ENCODE measurements around the gene DARS2.
"Not testable (repeated sequence)": the region's sequence is repeated elsewhere in the genome, so short reads cannot be mapped to it uniquely, and the experiment has no call there.

DARS2 gene

DNA sequence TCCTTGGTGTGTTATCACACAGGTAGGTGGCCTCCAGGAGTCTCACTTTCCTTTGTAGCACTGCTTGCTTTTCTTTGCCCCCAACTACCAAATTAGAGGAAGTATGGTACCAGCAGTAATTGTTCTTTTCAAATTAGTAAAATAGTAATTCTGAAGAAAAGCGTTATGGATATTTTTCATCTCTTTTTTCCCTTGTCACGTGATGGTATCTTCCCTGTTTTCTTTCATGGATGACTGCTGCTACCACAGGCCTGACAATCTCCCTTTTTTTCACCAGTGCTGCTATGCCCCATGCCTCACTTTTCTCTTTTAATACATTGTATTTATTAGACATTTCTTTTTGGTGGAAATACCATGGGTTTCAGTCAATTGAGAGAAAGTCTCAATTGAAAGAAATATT, 47.0 kb downstream of the DARS2 start:
- Histone ChIP-seq H2BK12ac (ENCODE audit: low read length in 2 of 2) (no peak overlapping the region), H3K27me3 (ENCODE audit: control insufficient read depth in 1 of 2, insufficient read depth in 1 of 2, low read length in 2 of 2) (no peaks in the 10 kb centered on the region), H2AK5ac (ENCODE audit: low read length, severe bottlenecking) (no peak overlapping the region), H2AFZ (ENCODE audit: low read depth, low read length) (no peak overlapping the region), H4K91ac (ENCODE audit: low read length) (no peak overlapping the region), H3K79me1 (replicated peaks; ENCODE audit: low read length, poor library complexity, severe bottlenecking) (peaks cover 25% of the 10 kb centered on the region), H3K14ac (ENCODE audit: low read length in 2 of 2) (no peak overlapping the region), H3K4me3 (ENCODE audit: insufficient read depth in 1 of 2, low read depth in 1 of 2, low read length in 2 of 2) (no peak overlapping the region), H3K4ac (ENCODE audit: low read depth in 1 of 2, low read length in 2 of 2) (no peak overlapping the region), H3K23ac (ENCODE audit: low read length in 2 of 2) (no peak overlapping the region), H2BK5ac (ENCODE audit: low read depth, low read length, poor library complexity, severe bottlenecking) (no peak overlapping the region), H3K4me2 (ENCODE audit: low read length, poor library complexity, severe bottlenecking) (no peak overlapping the region), H3K4me1 (ENCODE audit: control insufficient read depth, insufficient read depth, low read depth, low read length) (peaks cover 3% of the 10 kb centered on the region), H3K9ac (ENCODE audit: low read length) (no peak overlapping the region), H2BK120ac (ENCODE audit: low read depth, low read length) (no peak overlapping the region), H3K9me3 (ENCODE audit: control insufficient read depth, low read length) (no peaks in the 10 kb centered on the region), H4K8ac (ENCODE audit: low read length) (no peak overlapping the region), H3K27ac (ENCODE audit: low read length, poor library complexity, severe bottlenecking) (no peak overlapping the region), H3K18ac (ENCODE audit: low read depth in 1 of 2, low read length in 2 of 2) (no peak overlapping the region), H2BK15ac (ENCODE audit: low read depth, poor library complexity, severe bottlenecking) (no peak overlapping the region), H3K36me3 (ENCODE audit: control insufficient read depth in 1 of 2, insufficient read depth in 2 of 2, low read depth in 1 of 2, low read length in 2 of 2) (peaks cover 14 to 50% of the 10 kb centered on the region in 2 experiments)
- WGBS, result 100% methylated on average over 2 of the region's 2 CpGs
- no peak for DNase-seq

- Histone ChIP-seq H2AK5ac (ENCODE audit: low read length, severe bottlenecking) (no peak overlapping the region), H2BK12ac (ENCODE audit: low read length in 2 of 2) (no peak overlapping the region), H3K4me3 (ENCODE audit: insufficient read depth in 1 of 2, low read depth in 1 of 2, low read length in 2 of 2) (no peak overlapping the region), H2BK15ac (ENCODE audit: low read depth, poor library complexity, severe bottlenecking) (no peak overlapping the region), H3K18ac (ENCODE audit: low read depth in 1 of 2, low read length in 2 of 2) (no peak overlapping the region), H3K4me2 (ENCODE audit: low read length, poor library complexity, severe bottlenecking) (no peak overlapping the region), H3K9ac (ENCODE audit: low read length) (no peak overlapping the region), H3K14ac (ENCODE audit: low read length in 2 of 2) (no peak overlapping the region), H3K27me3 (ENCODE audit: control insufficient read depth in 1 of 2, insufficient read depth in 1 of 2, low read length in 2 of 2) (no peaks in the 10 kb centered on the region), H3K4ac (ENCODE audit: low read depth in 1 of 2, low read length in 2 of 2) (no peak overlapping the region), H4K91ac (ENCODE audit: low read length) (no peak overlapping the region), H2BK5ac (ENCODE audit: low read depth, low read length, poor library complexity, severe bottlenecking) (no peak overlapping the region), H3K4me1 (ENCODE audit: control insufficient read depth, insufficient read depth, low read depth, low read length) (peaks cover 3% of the 10 kb centered on the region), H3K23ac (ENCODE audit: low read length in 2 of 2) (no peak overlapping the region), H2BK120ac (ENCODE audit: low read depth, low read length) (no peak overlapping the region), H3K9me3 (ENCODE audit: control insufficient read depth, low read length) (no peaks in the 10 kb centered on the region), H2AFZ (ENCODE audit: low read depth, low read length) (no peak overlapping the region), H3K79me1 (replicated peaks; ENCODE audit: low read length, poor library complexity, severe bottlenecking) (peaks cover 9% of the 10 kb centered on the region), H4K8ac (ENCODE audit: low read length) (no peak overlapping the region), H3K27ac (ENCODE audit: low read length, poor library complexity, severe bottlenecking) (no peak overlapping the region), H3K36me3 (ENCODE audit: control insufficient read depth in 1 of 2, insufficient read depth in 2 of 2, low read depth in 1 of 2, low read length in 2 of 2) (peaks cover 9 to 61% of the 10 kb centered on the region in 2 experiments)
- no peak for DNase-seq
- WGBS, result 95% methylated on average over 3 of the region's 5 CpGs
Observed at GRCh38 chr1:173876732-173877131, 52.3 kb downstream of the DARS2 start.

GRCh38 chr1:173878251-173878650, 53.8 kb downstream of the DARS2 start:
- H2BK120ac ChIP-seq (ENCODE audit: low read depth, low read length), result no peak overlapping the region
- H2BK5ac ChIP-seq (ENCODE audit: low read depth, low read length, poor library complexity, severe bottlenecking), result no peak overlapping the region
- H3K18ac ChIP-seq (ENCODE audit: low read depth in 1 of 2, low read length in 2 of 2), result no peak overlapping the region
- no peak for DNase-seq
- H3K36me3 ChIP-seq (ENCODE audit: control insufficient read depth in 1 of 2, insufficient read depth in 2 of 2, low read depth in 1 of 2, low read length in 2 of 2), result peaks cover 9 to 55% of the 10 kb centered on the region in 2 experiments
- no peak overlapping the region for H4K8ac ChIP-seq (ENCODE audit: low read length)
- H2AK5ac ChIP-seq (ENCODE audit: low read length, severe bottlenecking), result no peak overlapping the region
- H3K9me3 ChIP-seq (ENCODE audit: control insufficient read depth, low read length), result no peaks in the 10 kb centered on the region
- H3K4me3 ChIP-seq (ENCODE audit: insufficient read depth in 1 of 2, low read depth in 1 of 2, low read length in 2 of 2), result no peak overlapping the region
- H2BK15ac ChIP-seq (ENCODE audit: low read depth, poor library complexity, severe bottlenecking), result no peak overlapping the region
- H3K9ac ChIP-seq (ENCODE audit: low read length), result no peak overlapping the region
- H3K23ac ChIP-seq (ENCODE audit: low read length in 2 of 2), result no peak overlapping the region
- H3K4ac ChIP-seq (ENCODE audit: low read depth in 1 of 2, low read length in 2 of 2), result no peak overlapping the region
- no peak overlapping the region for H4K91ac ChIP-seq (ENCODE audit: low read length)
- H3K4me1 ChIP-seq (ENCODE audit: control insufficient read depth, insufficient read depth, low read depth, low read length), result peaks cover 3% of the 10 kb centered on the region
- no peak overlapping the region for H3K14ac ChIP-seq (ENCODE audit: low read length in 2 of 2)
- no peak overlapping the region for H3K4me2 ChIP-seq (ENCODE audit: low read length, poor library complexity, severe bottlenecking)
- no peak overlapping the region for H2AFZ ChIP-seq (ENCODE audit: low read depth, low read length)
- no peaks in the 10 kb centered on the region for H3K27me3 ChIP-seq (ENCODE audit: control insufficient read depth in 1 of 2, insufficient read depth in 1 of 2, low read length in 2 of 2)
- no peak overlapping the region for H3K27ac ChIP-seq (ENCODE audit: low read length, poor library complexity, severe bottlenecking)
- peaks cover 6% of the 10 kb centered on the region for H3K79me1 ChIP-seq (replicated peaks; ENCODE audit: low read length, poor library complexity, severe bottlenecking)
- H2BK12ac ChIP-seq (ENCODE audit: low read length in 2 of 2), result no peak overlapping the region

DNA sequence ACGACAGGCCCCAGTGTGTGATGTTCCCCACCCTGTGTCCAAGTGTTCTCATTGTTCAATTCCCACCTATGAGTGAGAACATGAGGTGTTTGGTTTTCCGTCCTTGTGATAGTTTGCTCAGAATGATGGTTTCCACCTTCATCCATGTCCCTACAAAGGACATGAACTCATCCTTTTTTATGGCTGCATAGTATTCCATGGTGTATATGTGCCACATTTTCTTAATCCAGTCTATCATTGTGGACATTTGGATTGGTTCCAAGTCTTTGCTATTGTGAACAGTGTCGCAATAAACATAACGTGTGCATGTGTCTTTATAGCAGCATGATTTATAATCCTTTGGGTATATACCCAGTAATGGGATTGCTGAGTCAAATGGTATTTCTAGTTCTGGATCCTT, 56.6 kb downstream of the DARS2 start:
- not testable (repeated sequence) for H2BK12ac ChIP-seq (ENCODE audit: low read length in 2 of 2); H2BK5ac ChIP-seq (ENCODE audit: low read depth, low read length, poor library complexity, severe bottlenecking); H2AK5ac ChIP-seq (ENCODE audit: low read length, severe bottlenecking); H2AFZ ChIP-seq (ENCODE audit: low read depth, low read length); H3K4ac ChIP-seq (ENCODE audit: low read depth in 1 of 2, low read length in 2 of 2); H2BK120ac ChIP-seq (ENCODE audit: low read depth, low read length); H3K4me1 ChIP-seq (ENCODE audit: control insufficient read depth, insufficient read depth, low read depth, low read length); H2BK15ac ChIP-seq (ENCODE audit: low read depth, poor library complexity, severe bottlenecking); H3K9me3 ChIP-seq (ENCODE audit: control insufficient read depth, low read length); DNase-seq; H3K27me3 ChIP-seq (ENCODE audit: control insufficient read depth in 1 of 2, insufficient read depth in 1 of 2, low read length in 2 of 2); H3K4me3 ChIP-seq (ENCODE audit: insufficient read depth in 1 of 2, low read depth in 1 of 2, low read length in 2 of 2); H3K14ac ChIP-seq (ENCODE audit: low read length in 2 of 2); H3K4me2 ChIP-seq (ENCODE audit: low read length, poor library complexity, severe bottlenecking); H3K18ac ChIP-seq (ENCODE audit: low read depth in 1 of 2, low read length in 2 of 2); H4K8ac ChIP-seq (ENCODE audit: low read length); H3K27ac ChIP-seq (ENCODE audit: low read length, poor library complexity, severe bottlenecking); H4K91ac ChIP-seq (ENCODE audit: low read length); H3K9ac ChIP-seq (ENCODE audit: low read length); H3K23ac ChIP-seq (ENCODE audit: low read length in 2 of 2)
- peaks cover 14 to 46% of the 10 kb centered on the region in 2 experiments for H3K36me3 ChIP-seq (ENCODE audit: control insufficient read depth in 1 of 2, insufficient read depth in 2 of 2, low read depth in 1 of 2, low read length in 2 of 2)
- H3K79me1 ChIP-seq (replicated peaks; ENCODE audit: low read length, poor library complexity, severe bottlenecking), result peaks cover 12% of the 10 kb centered on the region
- WGBS, result 71% methylated on average over 2 of the region's 4 CpGs
